Bronchial epithelial cell (primary cell): ENCODE data around the gene ROBO4. TPM values are rescaled to one million over a fixed set of nuclear protein-coding genes. Genes with fewer than 3 reads are reported as not detected.

ENCODE experiments used
- DNase-seq: peaks from one replicate; pipeline ENCODE4 v3.0.0-alpha.2; 2010; ENCODE audit warnings: low read depth
- FAIRE-seq: peaks from 2 replicates; lab custom pipeline; 2011; peaks lifted over from hg19 to GRCh38; lab: Jason Lieb, UNC
- H3K27me3 ChIP-seq: 2 replicates; pipeline ENCODE4 v1.5.1; 2011; ENCODE audit warnings: low read length; ENCODE audit not compliant: control insufficient read depth, insufficient read depth
- H3K36me3 ChIP-seq: 2 replicates; pipeline ENCODE4 v1.5.1; 2011; ENCODE audit warnings: low read length; ENCODE audit not compliant: control insufficient read depth, insufficient read depth
- H3K4me3 ChIP-seq: 2 replicates; pipeline ENCODE4 v1.5.1; 2011; ENCODE audit warnings: mild to moderate bottlenecking, low read depth, low read length, control low read depth
- CTCF ChIP-seq: IDR thresholded peaks from 2 replicates; pipeline ENCODE4 v1.5.1; 2011; ENCODE audit warnings: mild to moderate bottlenecking, moderate library complexity, low read length, control low read depth, inconsistent platforms; ENCODE audit not compliant: insufficient read depth, severe bottlenecking
- total RNA-seq: library from RNA; depleted of rRNA; stranded (reverse); fragments of >200 nt; gene quantifications from 2 replicates; pipeline ENCODE4 v1.2.1, GENCODE V29; 2014

Gene ROBO4
- total RNA-seq, 1 donor from 2014 or later: not detected

- Histone ChIP-seq H3K4me3 (no peak overlapping the region), H3K27me3 (no peaks in the 10 kb centered on the region), H3K36me3 (peaks cover 2% of the 10 kb centered on the region)
- no peak for FAIRE-seq
- no peak for DNase-seq
- no peak for TF ChIP-seq CTCF
Measured at GRCh38 chr11:124880958-124881357, 16.7 kb downstream of the ROBO4 start.

- Histone ChIP-seq H3K27me3 (no peaks in the 10 kb centered on the region), H3K4me3 (no peak overlapping the region), H3K36me3 (peaks cover 2% of the 10 kb centered on the region)
- FAIRE-seq (no peak), DNase-seq (no peak)
- TF ChIP-seq CTCF: no peak
Measured at GRCh38 chr11:124880290-124880611, 17.4 kb downstream of the ROBO4 start.

- no peak for TF ChIP-seq CTCF
- FAIRE-seq (no peak), DNase-seq (no peak)
- Histone ChIP-seq H3K27me3 (no peaks in the 10 kb centered on the region), H3K36me3 (peaks cover 2% of the 10 kb centered on the region), H3K4me3 (no peak overlapping the region)
Measured at GRCh38 chr11:124879493-124880289, 18.0 kb downstream of the ROBO4 start.

GRCh38 chr11:124878759-124879492 lies 18.7 kb downstream of the ROBO4 start:
- FAIRE-seq (no peak), DNase-seq (no peak)
- no peak for TF ChIP-seq CTCF
- Histone ChIP-seq H3K36me3 (peaks cover 2% of the 10 kb centered on the region), H3K27me3 (no peaks in the 10 kb centered on the region), H3K4me3 (no peak overlapping the region)

- Histone ChIP-seq H3K4me3 (peak overlapping the region; percentile 57), H3K27me3 (peaks cover under 1% of the 10 kb centered on the region), H3K36me3 (peaks cover 2% of the 10 kb centered on the region)
- TF ChIP-seq CTCF: no peak
- DNase-seq (no peak), FAIRE-seq (no peak)
Measured at GRCh38 chr11:124877910-124878758, 19.5 kb downstream of the ROBO4 start.
